GM18519 (cell line): Measurements from ENCODE around the gene NATD1.

Source experiments
- ATAC-seq: cut with Tn5 transposase; IDR thresholded peaks from one replicate; pipeline ENCODE4 v1.9.1; 2021; ENCODE audit warnings: mild to moderate bottlenecking, moderate library complexity; ENCODE audit not compliant: unreplicated experiment, low FRiP score

The NATD1 gene

DNA sequence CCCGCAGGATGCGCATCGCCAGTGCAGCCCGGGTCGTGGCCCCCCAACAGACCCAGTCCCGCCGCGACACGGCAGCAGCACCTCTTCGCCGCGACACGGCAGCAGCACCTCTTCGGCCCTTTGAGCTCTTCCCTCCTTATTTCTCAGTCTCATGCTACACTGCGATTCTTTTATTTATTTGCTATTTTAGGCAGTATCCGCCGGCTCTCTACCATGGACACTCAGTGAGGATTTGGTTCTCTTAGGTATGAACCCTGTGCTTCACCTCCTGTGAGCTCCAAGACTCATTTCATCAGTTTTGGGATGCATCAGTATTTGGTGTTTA is 23.0 kb upstream of the NATD1 start:
- no peak for ATAC-seq

DNA sequence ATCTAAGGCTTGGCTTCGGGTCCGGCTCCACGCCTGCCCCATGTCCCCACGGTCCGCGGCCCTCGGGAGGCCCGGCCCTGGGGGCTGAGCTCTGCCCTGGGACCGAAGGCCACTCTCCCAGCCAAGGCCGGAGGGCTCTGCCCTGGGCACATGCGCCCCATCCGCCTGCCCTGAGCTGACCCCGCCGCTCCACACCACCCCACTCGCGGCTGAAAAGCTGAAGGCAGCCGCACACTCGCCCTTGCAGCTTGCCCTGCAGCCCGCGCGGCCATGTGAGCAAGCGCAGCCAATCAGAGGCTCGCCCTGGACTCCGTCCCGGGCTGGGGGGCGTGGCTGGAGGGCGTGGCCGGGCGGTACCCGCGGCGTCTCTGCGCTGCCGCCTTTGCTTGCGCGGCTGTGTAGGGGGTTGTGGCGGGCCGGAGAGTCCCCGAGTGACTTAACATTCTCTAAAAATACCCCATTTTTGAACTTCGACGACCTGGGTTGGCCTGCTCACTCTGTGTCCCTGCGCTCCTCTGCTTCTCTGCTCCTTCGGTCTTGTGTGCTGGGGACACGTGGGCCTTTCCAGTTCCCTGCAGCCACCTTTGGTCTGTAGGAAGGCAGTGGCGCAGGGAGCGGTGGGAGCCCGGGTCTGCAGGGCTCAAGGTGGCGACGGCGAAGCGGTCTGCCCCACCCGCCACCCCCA is 22.5 kb upstream of the NATD1 start:
- ATAC-seq: peak; percentile 82

DNA sequence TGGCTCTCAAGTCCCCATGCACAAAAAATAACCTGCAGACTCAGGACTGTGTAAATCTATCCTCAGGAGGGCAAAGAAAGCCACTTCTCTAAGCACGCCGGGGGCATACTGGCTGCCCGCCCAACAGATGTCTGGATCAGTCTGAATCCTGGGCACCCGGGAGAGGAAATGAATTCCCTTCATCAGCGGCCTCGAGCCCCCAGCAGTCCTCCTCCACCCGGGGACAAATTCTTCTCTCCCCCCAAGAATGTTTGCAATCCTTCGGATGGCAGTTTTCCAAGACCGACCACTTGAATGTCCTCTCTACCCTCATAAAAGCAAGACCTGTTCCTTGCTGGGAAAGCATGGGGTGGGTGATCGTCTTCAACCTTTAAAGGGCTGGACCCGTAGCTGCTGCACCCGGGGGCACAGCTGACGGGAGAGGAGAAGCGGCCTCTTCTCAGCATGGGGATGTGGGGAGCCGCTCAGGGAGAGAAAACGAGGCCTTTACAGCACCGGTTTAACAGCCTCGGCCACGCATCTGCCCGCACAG is 21.9 kb upstream of the NATD1 start:
- ATAC-seq: no peak

DNA sequence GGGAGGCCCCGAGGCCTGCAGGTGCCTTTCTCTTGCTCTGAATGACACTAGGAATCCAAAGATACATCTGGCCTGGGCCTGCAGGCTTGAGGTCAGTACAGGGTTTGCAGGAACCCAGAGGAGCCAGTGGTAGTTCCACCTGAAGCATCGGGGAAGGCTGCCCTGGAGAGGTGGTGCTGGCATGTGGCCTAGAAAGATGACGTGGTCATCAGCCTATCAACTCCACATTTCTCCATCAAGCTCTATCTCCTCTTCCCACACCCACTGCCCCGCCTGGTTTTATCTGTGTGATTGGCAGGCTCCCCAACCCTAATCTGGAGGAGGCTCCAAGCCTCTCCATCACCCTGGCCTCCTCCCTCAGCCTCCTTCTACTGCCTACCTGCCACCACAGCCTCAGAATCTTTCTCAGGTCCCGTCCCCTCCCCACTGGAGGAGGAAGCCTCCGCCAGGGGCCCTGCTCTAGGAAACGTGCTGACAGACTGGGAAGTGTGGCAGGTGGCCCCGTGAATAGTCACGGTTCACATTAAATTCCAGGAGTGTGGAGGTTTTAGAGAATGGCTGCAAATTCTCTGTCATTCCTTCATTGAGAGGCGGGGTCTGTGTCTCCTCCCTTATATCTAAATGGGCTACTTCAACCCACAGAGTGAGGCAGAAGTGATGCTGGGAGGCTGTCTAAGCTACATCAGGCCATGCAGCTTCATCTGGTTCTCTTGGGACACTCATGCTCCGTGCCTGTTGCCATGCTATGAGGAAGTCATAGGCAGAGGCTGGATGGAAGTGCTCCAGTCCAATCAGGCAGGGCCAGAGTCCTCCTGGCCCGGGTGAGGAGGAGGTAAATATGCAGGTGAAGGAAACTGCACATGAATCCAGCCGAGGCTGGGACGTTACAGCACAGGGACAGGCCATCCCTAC is 19.9 kb upstream of the NATD1 start:
- no peak for ATAC-seq

DNA sequence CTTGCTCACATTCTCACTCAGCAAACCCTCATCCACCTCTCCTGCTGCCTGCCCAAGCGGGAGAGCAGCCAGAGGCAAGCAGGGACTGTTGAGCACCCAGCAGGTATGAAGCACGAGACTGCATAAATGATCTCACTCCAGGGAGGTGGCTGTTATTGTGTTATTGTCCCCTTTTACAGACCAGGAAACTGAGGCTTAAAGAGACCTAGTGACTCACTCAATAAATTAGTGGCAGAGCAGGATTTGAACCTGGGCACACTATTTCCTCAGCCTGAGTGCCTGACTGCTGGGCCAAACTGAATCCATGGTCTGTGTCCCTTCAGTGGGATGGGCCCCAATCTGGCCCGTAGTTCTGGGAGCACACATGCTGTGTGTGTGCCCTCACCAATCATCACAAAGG is 19.0 kb upstream of the NATD1 start:
- ATAC-seq: no peak

DNA sequence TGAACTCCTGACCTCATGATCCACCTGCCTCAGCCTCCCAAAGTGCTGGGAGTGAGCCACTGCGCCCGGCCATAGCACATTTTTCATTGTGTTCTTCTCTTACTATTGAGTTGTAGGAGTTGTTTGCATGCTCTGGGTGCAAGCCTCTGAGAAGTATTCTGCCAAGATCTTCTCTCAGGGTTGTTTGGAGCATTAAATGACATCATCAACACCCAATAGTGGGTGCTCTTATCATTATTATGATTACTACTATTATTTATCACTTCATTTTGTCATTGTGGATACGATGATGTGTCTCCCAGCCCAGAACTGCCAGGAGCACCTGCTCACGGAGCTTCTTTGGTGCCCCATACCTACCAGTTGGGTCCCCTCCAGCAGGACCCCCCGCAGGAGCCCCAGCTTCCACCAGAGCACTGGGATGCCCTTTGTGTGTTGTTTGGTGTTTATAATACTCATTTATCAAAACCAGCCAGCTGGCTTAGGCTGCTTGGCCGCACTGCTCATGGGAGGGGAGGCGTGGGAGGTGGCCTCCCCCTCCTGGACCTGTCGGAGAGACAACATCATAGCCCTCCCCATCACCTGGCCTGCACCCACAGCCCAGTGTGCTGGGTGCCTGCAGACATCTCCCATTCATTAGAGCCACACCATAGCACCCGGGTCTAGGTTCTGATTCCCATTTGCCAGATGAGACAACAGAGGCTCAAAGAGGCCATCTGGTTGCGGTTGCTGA is 18.4 kb upstream of the NATD1 start:
- ATAC-seq: no peak

DNA sequence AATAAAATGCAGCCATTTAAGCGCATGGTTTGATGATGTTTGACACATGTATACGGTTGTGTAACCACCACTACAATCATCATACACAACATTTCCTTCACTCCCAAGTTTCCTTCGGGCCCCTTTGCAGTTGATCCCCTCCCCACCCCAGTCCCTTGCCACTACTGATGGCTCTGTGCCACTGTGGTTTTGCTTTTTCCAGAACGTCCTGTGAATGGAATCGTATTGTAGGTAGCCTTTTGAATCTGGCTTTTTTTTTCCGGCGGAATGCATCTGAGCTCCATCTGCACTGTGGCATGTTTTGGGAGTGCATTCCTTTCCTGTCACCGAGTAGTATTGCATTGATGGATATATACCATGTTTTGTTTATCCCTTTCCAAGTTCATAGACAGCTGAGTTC is 16.2 kb upstream of the NATD1 start:
- no peak for ATAC-seq

DNA sequence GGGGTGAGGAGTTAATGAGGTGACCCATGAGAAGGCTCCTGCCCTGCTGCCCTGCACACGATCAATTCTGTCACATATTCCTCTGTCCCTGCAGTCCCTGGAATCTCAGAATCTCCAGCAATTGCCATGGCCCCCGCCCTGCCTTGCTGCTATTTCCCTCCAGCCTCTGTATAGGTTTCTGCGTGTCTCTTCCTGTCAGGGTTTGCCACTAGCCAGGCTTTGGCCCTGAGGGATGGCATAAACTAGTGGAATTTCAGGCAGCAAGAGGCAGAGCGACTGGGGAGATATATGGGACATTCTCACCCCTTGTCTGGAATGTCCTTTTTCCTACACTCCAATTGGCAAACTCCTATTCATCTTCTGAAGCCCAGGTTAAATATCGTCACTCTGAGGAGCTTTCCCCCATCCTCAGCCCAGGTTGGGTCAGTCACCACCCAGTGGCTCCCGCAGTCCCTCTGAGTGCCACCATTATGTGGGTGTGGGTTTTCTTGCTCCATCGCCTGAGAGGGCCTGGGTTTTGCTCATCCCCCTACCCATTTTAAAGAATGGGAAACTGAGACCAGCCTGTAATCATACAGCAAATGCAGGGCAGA is 15.5 kb upstream of the NATD1 start:
- no peak for ATAC-seq

DNA sequence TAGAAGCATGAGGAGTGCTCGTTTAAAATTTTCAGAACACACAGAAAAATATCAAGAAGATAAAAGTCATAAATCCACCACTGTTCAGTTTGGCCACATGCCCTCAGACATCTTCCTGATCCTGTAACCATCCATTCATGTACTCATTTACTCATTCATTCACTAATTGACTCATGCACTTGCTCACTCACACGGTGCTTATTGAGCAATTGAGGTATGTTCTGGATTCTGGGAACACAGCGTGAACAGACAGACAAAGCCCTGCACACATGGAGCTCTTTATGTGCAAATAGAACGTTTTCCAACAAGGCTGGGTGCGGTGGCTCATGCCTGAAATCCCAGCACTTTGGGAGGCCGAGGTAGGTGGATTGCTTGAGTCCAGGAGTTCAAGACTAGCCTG is 10.2 kb upstream of the NATD1 start:
- ATAC-seq: no peak

DNA sequence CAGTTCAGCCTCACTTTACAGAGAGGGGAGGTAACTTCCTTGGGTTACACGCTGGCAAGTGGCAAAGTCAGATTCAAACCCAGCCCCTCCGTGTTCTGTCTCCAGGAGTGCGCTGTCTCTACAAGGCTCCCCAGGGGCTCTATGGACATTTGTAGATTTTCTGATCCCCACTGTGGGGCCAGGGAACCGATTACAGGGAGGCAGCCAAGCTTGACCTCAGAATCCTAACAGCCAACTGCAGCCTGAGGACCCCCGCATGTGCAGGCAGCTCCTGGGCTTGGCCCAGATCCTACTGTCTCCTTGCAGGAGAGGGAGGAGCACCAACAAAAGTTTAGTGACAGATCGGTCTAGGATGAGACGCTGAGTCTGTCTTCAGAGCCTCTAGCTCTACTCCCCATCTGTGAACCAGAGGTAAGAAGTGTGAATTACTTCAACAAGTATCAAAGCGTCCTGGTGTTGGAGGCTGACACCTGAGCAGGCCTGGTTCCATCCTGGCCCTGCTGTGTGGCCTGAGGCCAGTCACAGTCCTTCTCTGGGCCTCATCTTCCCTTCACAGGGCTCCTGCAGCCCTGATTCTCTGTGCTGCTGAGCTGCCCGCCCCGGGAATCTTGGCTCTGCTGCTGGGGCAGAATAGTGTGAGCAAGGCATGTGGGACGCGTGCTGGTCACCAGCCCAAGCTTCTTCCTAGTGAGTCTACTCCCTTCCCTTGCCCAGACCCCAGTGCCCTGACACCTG is 9.2 kb upstream of the NATD1 start:
- ATAC-seq: no peak

DNA sequence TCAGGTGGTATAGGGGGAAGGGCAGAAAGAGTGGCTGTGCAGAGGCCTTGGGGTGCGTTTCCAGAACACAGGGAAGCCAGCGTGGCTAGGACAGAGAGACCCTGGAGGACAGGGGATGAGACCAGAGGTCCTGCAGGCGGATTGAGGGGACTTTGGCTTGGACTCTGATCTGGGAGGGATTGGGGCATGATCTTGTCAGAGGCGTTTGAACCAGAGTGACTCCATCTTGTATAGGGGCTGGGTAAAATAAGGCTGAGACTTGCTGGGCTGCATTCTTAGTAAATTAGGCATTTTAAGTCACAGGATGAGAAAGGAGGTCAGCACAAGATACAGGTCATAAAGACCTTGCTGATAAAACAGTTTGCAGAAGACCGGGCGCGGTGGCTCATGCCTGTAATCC is 5.4 kb upstream of the NATD1 start:
- ATAC-seq: no peak

DNA sequence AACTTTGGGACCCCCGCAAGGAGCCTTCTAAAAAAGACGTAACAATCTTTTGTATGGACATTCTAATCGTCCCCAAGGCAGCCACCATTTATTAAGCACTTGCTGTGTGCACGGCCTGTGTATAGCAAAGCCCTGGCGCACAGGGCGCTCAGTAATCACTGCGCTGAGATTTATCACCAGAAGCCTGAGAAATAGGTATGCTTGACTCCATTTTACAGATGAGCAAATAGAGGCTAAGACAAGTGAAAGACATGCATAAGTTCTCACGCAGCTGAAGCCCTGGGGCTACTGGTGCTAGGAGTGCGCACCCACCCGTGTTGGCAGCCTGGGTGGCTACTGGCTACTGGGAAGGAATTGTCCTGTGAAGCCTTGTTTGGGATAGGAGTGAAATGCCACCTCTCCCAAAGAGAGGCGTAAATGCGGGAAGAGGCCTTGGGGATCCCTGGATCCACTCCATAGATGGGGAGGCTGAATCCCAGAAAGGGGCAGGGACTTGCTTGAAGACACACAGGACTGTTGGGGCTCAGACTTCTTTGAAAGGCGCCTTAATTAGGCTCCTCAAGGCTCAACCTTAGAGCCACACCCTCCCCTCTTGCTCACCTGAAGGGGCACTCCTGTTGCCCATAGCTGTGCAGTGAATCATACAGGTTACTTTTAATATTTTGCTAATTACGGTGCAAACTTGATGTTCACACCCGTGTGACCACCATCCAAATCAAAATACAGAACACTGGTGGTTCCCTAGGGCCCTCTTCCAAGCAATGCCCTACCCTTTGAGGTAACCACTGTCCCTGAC is 634 bp upstream of the NATD1 start:
- no peak for ATAC-seq

DNA sequence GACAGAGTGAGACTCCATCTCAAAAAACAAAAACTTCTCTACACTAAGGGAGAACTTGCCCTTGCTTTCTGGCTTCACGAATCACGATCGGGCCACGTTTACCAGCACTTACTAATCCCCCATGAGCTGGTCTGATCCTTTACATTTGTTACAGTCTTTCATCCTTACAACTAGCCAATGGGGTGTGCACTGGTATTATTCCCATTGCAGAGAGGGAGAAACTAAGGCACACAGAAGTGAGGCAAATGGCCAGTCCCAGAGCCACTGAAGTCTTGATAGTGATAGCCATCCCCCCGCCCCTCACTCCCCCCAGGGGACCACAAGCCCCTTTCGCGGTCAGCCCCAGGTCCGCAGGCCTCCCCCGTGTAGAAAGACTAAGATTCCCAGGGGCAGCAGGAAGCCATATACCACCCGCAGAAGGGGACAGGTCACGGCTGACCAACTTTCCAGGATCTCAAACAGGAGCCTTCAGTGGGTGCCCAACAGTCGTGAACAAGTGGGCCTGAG is 868 bp downstream of the NATD1 start:
- no peak for ATAC-seq

DNA sequence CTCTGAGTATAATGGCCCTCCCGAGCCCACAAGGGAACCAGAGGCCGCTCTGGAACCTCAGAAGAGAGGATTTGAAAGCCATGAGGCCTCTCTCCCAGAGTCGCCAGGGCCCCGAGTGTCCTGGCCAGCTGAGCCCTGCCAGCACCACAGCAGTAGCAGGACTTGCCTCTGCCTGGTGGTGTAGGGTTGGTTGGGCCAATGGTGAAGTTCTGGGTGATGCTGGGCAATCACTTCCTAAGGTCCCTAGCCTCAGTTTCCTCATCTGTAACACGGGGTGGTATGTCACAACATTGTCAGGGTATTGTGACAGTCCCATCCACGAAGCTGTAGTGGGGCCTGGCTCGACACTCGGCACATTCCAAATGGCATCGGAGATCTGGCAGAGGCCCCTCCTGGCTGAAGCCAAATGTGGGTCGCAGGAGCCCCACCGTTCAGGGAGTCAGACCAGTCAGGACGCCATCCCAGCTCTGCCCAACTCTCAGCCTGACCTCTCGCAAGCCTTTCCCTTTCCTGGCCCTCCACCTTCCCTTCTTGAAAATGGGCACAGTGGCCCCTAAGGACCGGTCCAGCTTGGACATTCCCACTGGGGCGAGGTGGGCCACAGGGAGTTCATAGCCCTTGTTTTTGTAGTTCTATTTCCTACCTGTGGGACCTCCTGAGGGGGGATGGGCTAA is 1.7 kb downstream of the NATD1 start:
- ATAC-seq: no peak

DNA sequence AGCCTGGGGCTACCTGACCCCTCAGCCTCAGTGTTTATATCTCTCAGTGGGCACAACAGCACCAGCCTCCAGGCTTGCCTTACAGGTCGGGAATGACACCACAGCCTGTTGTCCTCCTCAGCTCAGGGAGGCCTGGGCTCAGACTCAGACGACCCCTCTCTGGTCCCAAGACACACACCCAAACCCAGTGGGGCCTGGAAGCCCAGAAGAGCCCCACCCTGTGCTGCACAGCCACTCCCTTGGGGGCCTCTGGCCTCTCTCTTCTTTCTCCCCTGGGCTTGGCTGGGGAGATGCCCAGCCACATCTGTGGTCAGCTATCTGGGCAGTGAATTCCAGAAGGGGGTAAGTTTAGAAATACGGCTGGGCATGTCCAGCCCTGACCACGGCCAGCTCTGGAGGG is 2.4 kb downstream of the NATD1 start:
- no peak for ATAC-seq

DNA sequence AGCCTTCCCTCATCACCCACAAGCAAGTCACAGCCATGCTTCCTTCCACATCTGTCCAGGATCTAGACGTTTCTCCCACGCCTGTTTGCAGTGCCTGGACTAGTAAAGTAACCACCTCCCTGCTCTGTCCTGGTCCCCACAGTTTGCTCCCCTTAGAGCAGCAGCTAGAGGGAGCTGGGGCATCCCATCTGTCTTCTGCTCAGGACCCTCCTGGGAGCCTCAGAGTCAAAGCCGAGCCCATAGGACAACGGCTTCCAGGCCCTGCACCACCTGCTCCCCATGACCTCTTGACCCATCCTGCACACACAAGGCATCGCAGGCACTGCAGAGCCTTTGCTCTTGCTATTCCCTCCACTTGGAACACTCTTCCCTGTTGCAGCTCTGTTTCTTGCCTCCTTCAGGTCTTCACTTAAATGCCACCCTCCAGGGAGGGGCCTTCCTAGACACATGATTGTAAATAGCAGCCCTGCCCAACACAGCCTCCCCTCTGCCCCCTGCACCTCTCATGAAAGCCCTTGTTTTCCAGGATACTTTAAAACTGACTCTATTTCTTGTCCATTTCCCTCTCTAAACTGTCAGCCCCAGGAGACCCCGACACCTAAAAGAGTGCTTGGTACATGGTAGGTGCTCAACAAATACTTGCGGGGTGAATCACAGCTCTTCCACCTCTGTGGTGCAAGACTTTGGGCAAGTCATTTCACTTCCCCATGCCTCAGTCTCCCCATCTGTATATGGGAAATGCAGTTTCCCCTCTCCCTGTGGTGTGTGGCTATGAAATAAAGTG is 3.1 kb downstream of the NATD1 start:
- no peak for ATAC-seq

DNA sequence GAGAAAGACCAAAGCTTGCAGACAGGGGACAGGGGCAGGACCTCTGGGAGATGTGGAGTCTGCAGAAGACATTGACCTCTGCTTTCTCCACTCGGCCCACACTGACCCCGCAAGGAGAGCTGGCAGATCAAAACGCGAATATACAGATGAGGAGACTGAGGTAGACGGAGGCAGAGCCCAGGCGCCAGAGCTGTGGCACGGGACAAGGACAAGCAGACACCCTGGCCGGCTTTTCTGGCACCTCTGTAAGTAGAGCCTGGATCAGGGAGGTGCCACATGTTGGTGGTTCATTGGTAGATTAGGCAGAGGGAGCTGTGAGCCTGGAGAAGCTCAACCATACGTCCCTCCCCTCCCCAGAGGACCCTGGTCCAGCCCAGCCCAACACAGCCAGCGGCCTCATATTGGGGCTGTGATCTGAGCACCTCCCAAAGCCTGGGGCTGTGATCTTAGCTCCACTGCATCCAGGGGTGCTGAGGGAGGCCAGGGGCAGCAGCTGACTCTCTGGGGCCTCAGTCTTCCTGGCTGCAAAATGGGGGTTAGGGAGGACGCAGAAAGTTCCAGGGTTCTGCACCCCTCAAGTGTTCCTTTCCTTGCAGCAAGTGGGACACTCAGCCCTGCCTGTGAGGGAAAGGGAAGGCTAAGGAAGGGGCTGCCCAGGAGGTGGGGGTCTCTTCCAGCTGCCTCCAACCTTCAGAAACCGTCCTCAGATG is 4.0 kb downstream of the NATD1 start:
- ATAC-seq: no peak
